ENCODE measurements around the gene ZKSCAN3. TPM values are rescaled to one million over a fixed set of nuclear protein-coding genes. Genes with fewer than 3 reads are reported as not detected.

ZKSCAN3 gene
- total and polyA plus RNA-seq, 2 experiments from 2014 or later: 3.0 to 7.6 TPM

- no peak for TF ChIP-seq REST (IDR thresholded peaks at IDR 0.05; ENCODE audit: unreplicated experiment)
- no peak for TF ChIP-seq NANOG (IDR thresholded peaks at IDR 0.05; ENCODE audit: borderline replicate concordance)
- no peak for TF ChIP-seq CREB1 (CRISPR knock-in tag; IDR thresholded peaks at IDR 0.05; ENCODE audit: low read depth)
- TF ChIP-seq EZH2phosphoT487 (IDR thresholded peaks at IDR 0.05; ENCODE audit: unreplicated experiment): no peak
- no peak for TF ChIP-seq EZH2 (IDR thresholded peaks at IDR 0.05; ENCODE audit: low read depth, unreplicated experiment)
- no peak for TF ChIP-seq POLR2AphosphoS5 (IDR thresholded peaks at IDR 0.05; ENCODE audit: low read depth)
- no peak for TF ChIP-seq ETS1 (IDR thresholded peaks at IDR 0.05)
- TF ChIP-seq JUNB (IDR thresholded peaks at IDR 0.05; ENCODE audit: unreplicated experiment): no peak
- no peak for TF ChIP-seq ZNF462 (CRISPR knock-in tag; IDR thresholded peaks at IDR 0.05)
- no peak for TF ChIP-seq ZNF114 (CRISPR knock-in tag; IDR thresholded peaks at IDR 0.05)
- no peak for TF ChIP-seq CTCF (conservative IDR thresholded peaks at IDR 0.05; ENCODE audit: low read depth in 2 of 2)
- no peak for TF ChIP-seq ZNF331 (CRISPR knock-in tag; IDR thresholded peaks at IDR 0.05; ENCODE audit: low read depth)
- no peak for TF ChIP-seq STAT1 (IDR thresholded peaks at IDR 0.05; ENCODE audit: unreplicated experiment)
- H3K27me3 ChIP-seq (ENCODE audit: insufficient read depth): no peaks in the 10 kb centered on the region
- peak overlapping the region; percentile 15; the same call in 1 of the 2 replicates for H3K27ac ChIP-seq (ENCODE audit: low read depth)
- H3K4me3 Mint-ChIP-seq: peak overlapping the region; percentile 86
- peak overlapping the region; percentile 97 for H3K27ac Mint-ChIP-seq
- peaks cover 13% of the 10 kb centered on the region; the same call in 1 of the 2 replicates for H4K20me1 ChIP-seq (replicated peaks; ENCODE audit: insufficient read depth)
- ATAC-seq: no peak
- H3K9me2 ChIP-seq (ENCODE audit: insufficient read depth): no peaks in the 10 kb centered on the region
- H3K4me3 ChIP-seq: peak overlapping the region; percentile 49
- peaks cover 11% of the 10 kb centered on the region for H3K4me1 ChIP-seq (ENCODE audit: insufficient read depth)
- H3K36me3 Mint-ChIP-seq (ENCODE audit: low read depth): peaks cover 43% of the 10 kb centered on the region
- H3K4me1 Mint-ChIP-seq: peaks cover 14% of the 10 kb centered on the region
- H3F3A ChIP-seq (replicated peaks; ENCODE audit: low read depth): peaks cover 7% of the 10 kb centered on the region; the same call in 1 of the 2 replicates
- H3K36me3 ChIP-seq (ENCODE audit: insufficient read depth): peaks cover 12% of the 10 kb centered on the region; the same call in 1 of the 2 replicates
- peaks cover 6% of the 10 kb centered on the region for H3K27me3 Mint-ChIP-seq (ENCODE audit: insufficient read depth, low read depth, poor library complexity)
- no peak for DNase-seq (ENCODE audit: low spot score)
- H2AFZ ChIP-seq: no peak overlapping the region
- peak overlapping the region; percentile 74 for H3K4me2 ChIP-seq
- no peaks in the 10 kb centered on the region for H3K9me3 Mint-ChIP-seq
- H3K79me2 ChIP-seq (replicated peaks; ENCODE audit: insufficient read depth): peaks cover 12% of the 10 kb centered on the region
Measured at GRCh38 chr6:28384143-28384533, 34.4 kb downstream of the ZKSCAN3 start.
